Transverse colon (tissue), 4 donors: Measurements from ENCODE around the gene PRRG2. TPM values are rescaled to one million over a fixed set of nuclear protein-coding genes. Genes with fewer than 3 reads are reported as not detected.

Experiments
- DNase-seq: peaks from one replicate; pipeline ENCODE4 v3.0.0-alpha.2; 2019
- H3K27ac ChIP-seq, 4 donors: fragments of 200-600 bp; sonication (generic); 2 replicates each; pipeline ENCODE4 v1.5.1; 2016 to 2018; ENCODE audit warnings: inconsistent platforms in 4 of 4
- H3K27me3 ChIP-seq: fragments of 200-600 bp; sonication (generic); 2 replicates; pipeline ENCODE4 v1.5.1; 2017; ENCODE audit warnings: inconsistent platforms
- H3K36me3 ChIP-seq, 4 donors: fragments of 200-600 bp; sonication (generic); 2 replicates each; pipeline ENCODE4 v1.5.1; 2017 to 2019; ENCODE audit warnings: inconsistent platforms in 4 of 4
- H3K4me1 ChIP-seq, 4 donors: fragments of 200-600 bp; sonication (generic); 2 replicates each; pipeline ENCODE4 v1.5.1; 2017 to 2020; ENCODE audit warnings: inconsistent platforms in 4 of 4
- H3K4me3 ChIP-seq, 4 donors: fragments of 200-600 bp; sonication (generic); 1 replicate in 1 of 4; 2 replicates in 3 of 4; pipeline versions ENCODE4 v1.5.1 to v1.6.1; 2017 to 2019; ENCODE audit warnings: inconsistent platforms in 4 of 4
- H3K9me3 ChIP-seq, 2 donors: fragments of 200-600 bp; sonication (generic); 2 replicates each; pipeline ENCODE4 v1.5.1; 2017 to 2019; ENCODE audit warnings: inconsistent platforms in 2 of 2
- CTCF ChIP-seq, 5 experiments: fragments of 200-600 bp in 3 of 5; fragments of 450-650 bp in 2 of 5; sonication (generic) in 3 of 5; IDR thresholded peaks; 1 replicate in 2 of 5; 2 replicates in 3 of 5; pipeline ENCODE4 v1.5.1; 2016 to 2017; ENCODE audit warnings: antibody characterized with exemption in 5 of 5, inconsistent platforms in 3 of 5, mild to moderate bottlenecking in 2 of 5, moderate library complexity in 1 of 5
- EP300 ChIP-seq: sonication (generic); formaldehyde crosslinking; IDR thresholded peaks from one replicate; pipeline ENCODE4 v1.6.1; 2017; ENCODE audit warnings: antibody characterized with exemption, low read depth
- POLR2A ChIP-seq: fragments of 450-650 bp; IDR thresholded peaks from one replicate; pipeline ENCODE4 v1.6.1; 2016; ENCODE audit warnings: antibody characterized with exemption, mild to moderate bottlenecking, moderate library complexity
- POLR2AphosphoS5 ChIP-seq, 3 donors: sonication (generic); formaldehyde crosslinking; IDR thresholded peaks; one replicate each; pipeline ENCODE4 v1.6.1; 2016; ENCODE audit warnings: antibody characterized with exemption in 3 of 3
- WGBS, 2 donors: methylation state at CpG; one replicate each; pipeline ENCODE4 v1.1.5; 2018; ENCODE audit warnings: low coverage in 1 of 2; 5-methylcytosine and 5-hydroxymethylcytosine counted together
- in situ Hi-C, 4 donors: fragments of 200-750 bp; cut with MboI; loops; one replicate each; pipeline versions ENCODE4 v1.15.0 to v1.15.1; 2017; ENCODE audit warnings: low sequenced_read_pairs in 3 of 4, low pct_ligation_motif_present in 1 of 4, low pct_unique_long_range_greater_than_20kb in 1 of 4
- intact Hi-C: fragments of 100-400 bp; cut with DNase I; formaldehyde crosslinking; loops from one replicate; pipeline ENCODE4 v1.15.1; 2023; ENCODE audit warnings: low total_unique reads
- total RNA-seq, 4 donors: library from RNA; depleted of rRNA; stranded (reverse); fragments of >200 nt; gene quantifications; one replicate each; pipeline ENCODE4 v1.1.0, GENCODE V29; 2016

PRRG2 gene
- total RNA-seq, 4 donors from 2014 or later, result 0.40 to 22.7 (median 12.2) TPM

- Histone ChIP-seq H3K4me3 (no peak overlapping the region), H3K27me3 (no peaks in the 10 kb centered on the region), H3K36me3 (peaks cover 0 to 16% (median 8%) of the 10 kb centered on the region in 4 donors), H3K9me3 (no peaks in the 10 kb centered on the region), H3K27ac (peak overlapping the region; percentile 3 to 92 (median 55)), H3K4me1 (peaks cover 16 to 81% (median 68%) of the 10 kb centered on the region in 4 donors)
- intact Hi-C loops (no loop called here), in situ Hi-C loops (no loop called here)
- no peak for TF ChIP-seq POLR2AphosphoS5 (IDR thresholded peaks at IDR 0.05)
- TF ChIP-seq EP300, result no peak
- TF ChIP-seq CTCF (IDR thresholded peaks at IDR 0.05), result no peak
- no peak for TF ChIP-seq POLR2A
- no peak for DNase-seq
- 76% methylated on average over 7 of the region's 7 CpGs; no CpG with 5 or more reads in 1 of the 2 donors for WGBS, 2 donors
Measured at GRCh38 chr19:49558591-49558990, 22.5 kb upstream of the PRRG2 start.

GRCh38 chr19:49559443-49559842 lies 21.7 kb upstream of the PRRG2 start:
- peaks cover 0 to 16% (median 8%) of the 10 kb centered on the region in 4 donors for H3K36me3 ChIP-seq
- H3K27me3 ChIP-seq, result no peaks in the 10 kb centered on the region
- H3K4me1 ChIP-seq, result peaks cover 13 to 81% (median 65%) of the 10 kb centered on the region in 4 donors
- peak overlapping the region; percentile 79 to 92 (median 86) for H3K27ac ChIP-seq
- WGBS, 2 donors, result 83% methylated on average over 3 of the region's 3 CpGs; no CpG with 5 or more reads in 1 of the 2 donors
- in situ Hi-C loops, result no loop called here
- intact Hi-C loops, result no loop called here
- no peak for DNase-seq
- H3K4me3 ChIP-seq, result no peak overlapping the region
- H3K9me3 ChIP-seq, result no peaks in the 10 kb centered on the region
- TF ChIP-seq CTCF (IDR thresholded peaks at IDR 0.05) (no peak), EP300 (no peak), POLR2AphosphoS5 (IDR thresholded peaks at IDR 0.05) (no peak), POLR2A (no peak)

GRCh38 chr19:49559928-49560327 lies 21.2 kb upstream of the PRRG2 start:
- intact Hi-C loops, result no loop called here
- in situ Hi-C loops, result no loop called here
- no peak for DNase-seq
- H3K27ac ChIP-seq, result peak overlapping the region; percentile 79 to 92 (median 86)
- H3K27me3 ChIP-seq, result no peaks in the 10 kb centered on the region
- H3K9me3 ChIP-seq, result no peaks in the 10 kb centered on the region
- 47 to 56% methylated on average over 1 to 15 of the region's 15 CpGs for WGBS, 2 donors
- H3K4me3 ChIP-seq, result no peak overlapping the region
- TF ChIP-seq POLR2AphosphoS5 (IDR thresholded peaks at IDR 0.05) (no peak), EP300 (no peak), POLR2A (no peak), CTCF (IDR thresholded peaks at IDR 0.05) (no peak)
- peaks cover 11 to 81% (median 63%) of the 10 kb centered on the region in 4 donors for H3K4me1 ChIP-seq
- H3K36me3 ChIP-seq, result peaks cover 0 to 16% (median 8%) of the 10 kb centered on the region in 4 donors

- H3K9me3 ChIP-seq, result no peaks in the 10 kb centered on the region
- H3K4me3 ChIP-seq, result no peak overlapping the region
- H3K36me3 ChIP-seq, result peaks cover 0 to 16% (median 8%) of the 10 kb centered on the region in 4 donors
- TF ChIP-seq POLR2AphosphoS5 (IDR thresholded peaks at IDR 0.05) (peak in 1 of 3 donors; percentile 8), EP300 (no peak), CTCF (IDR thresholded peaks at IDR 0.05) (no peak), POLR2A (peak; percentile 13)
- intact Hi-C loops (no loop called here), in situ Hi-C loops (no loop called here)
- 26 to 33% methylated on average over 3 to 15 of the region's 15 CpGs for WGBS, 2 donors
- peak overlapping the region; percentile 79 to 92 (median 86) for H3K27ac ChIP-seq
- no peaks in the 10 kb centered on the region for H3K27me3 ChIP-seq
- peaks cover 14 to 81% (median 65%) of the 10 kb centered on the region in 4 donors for H3K4me1 ChIP-seq
- DNase-seq, result peak; percentile 49
Measured at GRCh38 chr19:49560358-49560900, 20.7 kb upstream of the PRRG2 start.
